WTC11 (cell line): ENCODE data around the gene FGFR1OP2.

Source experiments
- ESRRA ChIP-seq: sonication (generic); formaldehyde crosslinking; IDR thresholded peaks from 2 replicates; pipeline ENCODE4 v1.8.1; 2022; ENCODE audit warnings: mild to moderate bottlenecking, missing genetic modification reagents, borderline replicate concordance
- TF ChIP-seq, protein P1 (sequence below): fragments of 200-600 bp; IDR thresholded peaks from 2 replicates; pipeline ENCODE4 v1.8.0; 2022; ENCODE audit warnings: antibody characterized with exemption

GRCh38 chr12:26896913-26897312 lies 41.4 kb upstream of the FGFR1OP2 start:
- TF ChIP-seq, protein P1, sequence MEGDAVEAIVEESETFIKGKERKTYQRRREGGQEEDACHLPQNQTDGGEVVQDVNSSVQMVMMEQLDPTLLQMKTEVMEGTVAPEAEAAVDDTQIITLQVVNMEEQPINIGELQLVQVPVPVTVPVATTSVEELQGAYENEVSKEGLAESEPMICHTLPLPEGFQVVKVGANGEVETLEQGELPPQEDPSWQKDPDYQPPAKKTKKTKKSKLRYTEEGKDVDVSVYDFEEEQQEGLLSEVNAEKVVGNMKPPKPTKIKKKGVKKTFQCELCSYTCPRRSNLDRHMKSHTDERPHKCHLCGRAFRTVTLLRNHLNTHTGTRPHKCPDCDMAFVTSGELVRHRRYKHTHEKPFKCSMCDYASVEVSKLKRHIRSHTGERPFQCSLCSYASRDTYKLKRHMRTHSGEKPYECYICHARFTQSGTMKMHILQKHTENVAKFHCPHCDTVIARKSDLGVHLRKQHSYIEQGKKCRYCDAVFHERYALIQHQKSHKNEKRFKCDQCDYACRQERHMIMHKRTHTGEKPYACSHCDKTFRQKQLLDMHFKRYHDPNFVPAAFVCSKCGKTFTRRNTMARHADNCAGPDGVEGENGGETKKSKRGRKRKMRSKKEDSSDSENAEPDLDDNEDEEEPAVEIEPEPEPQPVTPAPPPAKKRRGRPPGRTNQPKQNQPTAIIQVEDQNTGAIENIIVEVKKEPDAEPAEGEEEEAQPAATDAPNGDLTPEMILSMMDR: no peak
- TF ChIP-seq ESRRA (CRISPR knock-in tag): no peak
